ENCODE data around the gene LPIN1.

- TF ChIP-seq SIN3A (IDR thresholded peaks at IDR 0.05; ENCODE audit: borderline replicate concordance, insufficient read depth, low read length) = no peak
- no peak for TF ChIP-seq POLR2AphosphoS5 (IDR thresholded peaks at IDR 0.05; ENCODE audit: low read depth, low read length)
- no peak for TF ChIP-seq TAF1 (IDR thresholded peaks at IDR 0.05; ENCODE audit: borderline replicate concordance, insufficient read depth, low read length)
- TF ChIP-seq REST (IDR thresholded peaks at IDR 0.05; ENCODE audit: insufficient read depth in 1 of 2, low read depth in 2 of 2, low read length in 2 of 2) = no peak
- no peak for TF ChIP-seq FOXP2 (optimal IDR thresholded peaks at IDR 0.05; ENCODE audit: borderline replicate concordance, extremely low read depth, extremely low read length, insufficient read depth)
These were observed 21.3 kb downstream of the LPIN1 start for GRCh38 chr2:11767779-11768178.
